K562 (cell line): Measurements from ENCODE around the gene SIGLEC6. TPM values are rescaled to one million over a fixed set of nuclear protein-coding genes. Genes with fewer than 3 reads are reported as not detected.

Experiments used
- ARHGAP35 ChIP-seq: fragments of 450-650 bp; IDR thresholded peaks from 2 replicates; pipeline ENCODE4 v1.6.1; 2018; ENCODE audit not compliant: partially characterized antibody
- BACH1 ChIP-seq: fragments of 200-800 bp; sonication (Bioruptor generic); IDR thresholded peaks from 2 replicates; pipeline ENCODE4 v1.6.1; 2016; ENCODE audit warnings: missing genetic modification characterization, missing compliant biosample characterization
- CBFA2T2 ChIP-seq: fragments of 450-650 bp; conservative IDR thresholded peaks from 2 replicates; pipeline ENCODE4 v1.6.1; 2017; ENCODE audit warnings: mild to moderate bottlenecking
- DDX20 ChIP-seq: fragments of 450-650 bp; IDR thresholded peaks from 2 replicates; pipeline ENCODE4 v1.6.1; 2016; ENCODE audit warnings: missing genetic modification characterization, low read depth, mild to moderate bottlenecking, missing compliant biosample characterization, moderate library complexity
- KHSRP ChIP-seq: fragments of 450-650 bp; IDR thresholded peaks from 2 replicates; pipeline ENCODE4 v1.6.1; 2017
- MCM2 ChIP-seq: fragments of 450-650 bp; IDR thresholded peaks from 2 replicates; pipeline ENCODE4 v1.6.1; 2017; ENCODE audit warnings: low read depth, mild to moderate bottlenecking
- NBN ChIP-seq: fragments of 450-650 bp; IDR thresholded peaks from 2 replicates; pipeline ENCODE4 v1.6.1; 2016; ENCODE audit warnings: low read depth, mild to moderate bottlenecking
- RBM22 ChIP-seq: fragments of 200-400 bp; formaldehyde crosslinking; IDR thresholded peaks from 2 replicates; pipeline ENCODE4 v1.6.1; 2018; ENCODE audit warnings: low read length, low read depth; ENCODE audit not compliant: poor library complexity, severe bottlenecking
- RFX7 ChIP-seq: fragments of 250-450 bp; sonication (Bioruptor Pico); IDR thresholded peaks from 2 replicates; pipeline ENCODE4 v1.5.1; 2021; ENCODE audit warnings: mild to moderate bottlenecking
- RHOXF2B ChIP-seq: fragments of 250-450 bp; sonication (Bioruptor Pico); conservative IDR thresholded peaks from 2 replicates; pipeline ENCODE4 v1.5.1; 2021
- ZNF3 ChIP-seq: fragments of 250-450 bp; sonication (Bioruptor Pico); IDR thresholded peaks from 2 replicates; pipeline ENCODE4 v1.5.0; 2021; ENCODE audit warnings: mild to moderate bottlenecking, moderate library complexity
- ZNF408 ChIP-seq: fragments of 250-450 bp; sonication (Bioruptor Pico); IDR thresholded peaks from 2 replicates; pipeline ENCODE4 v1.4.0; 2020; ENCODE audit warnings: low read depth, mild to moderate bottlenecking, moderate library complexity
- polyA plus RNA-seq, 8 experiments: library from polyadenylated mRNA; depleted of rRNA in 4 of 8; stranded (reverse) in 5 of 8; unstranded in 3 of 8; fragments of >200 nt; fragmentation: Nextera tagmentation in 2 of 8; fragmentation: Illumina TruSeq in 1 of 8; extraction: Ambion mirVana in 2 of 8; extraction: Trizol in 1 of 8; gene quantifications; 2 replicates each; pipeline versions ENCODE4 v1.2.1 to v1.2.3, GENCODE V29; 2011 to 2014; ENCODE audit warnings: inconsistent platforms in 1 of 8, missing spikeins in 1 of 8
- total RNA-seq, 7 experiments: library from RNA; depleted of rRNA in 6 of 7; stranded (reverse); fragments of >200 nt in 6 of 7; fragmentation: Illumina TruSeq in 2 of 7; extraction: Trizol in 2 of 7; gene quantifications; 2 replicates each; pipeline versions ENCODE4 v1.2.1 to v1.2.3, GENCODE V29; 2011 to 2021; ENCODE audit warnings: low replicate concordance in 1 of 7
- TF ChIP-seq, protein P1 (sequence below): conservative IDR thresholded peaks from 2 replicates; pipeline ENCODE4 v1.6.1; 2011; ENCODE audit warnings: low read depth, mild to moderate bottlenecking, low read length; ENCODE audit not compliant: control insufficient read depth
- TF ChIP-seq, protein P2 (sequence below): fragments of 450-650 bp; IDR thresholded peaks from 2 replicates; pipeline ENCODE4 v1.6.1; 2017; ENCODE audit warnings: antibody characterized with exemption, mild to moderate bottlenecking
- TF ChIP-seq, protein P3 (sequence below): fragments of 200-400 bp; formaldehyde crosslinking; IDR thresholded peaks from 2 replicates; pipeline ENCODE4 v1.6.1; 2017; ENCODE audit warnings: mild to moderate bottlenecking, low read depth, low read length, moderate library complexity
- TF ChIP-seq, protein P4 (sequence below), 2 experiments: fragments of 150-350 bp in 1 of 2; IDR thresholded peaks; 2 replicates each; pipeline ENCODE4 v1.6.1; 2012 to 2016; ENCODE audit warnings: low read depth in 2 of 2, low read length in 2 of 2, mild to moderate bottlenecking in 1 of 2, moderate library complexity in 1 of 2

SIGLEC6 gene
- total and polyA plus RNA-seq, 9 of the 15 experiments (the other 6 are each of a cell fraction or from before 2014, with no cell fraction given): 0.03 to 17.5 (median 0.71) TPM

DNA sequence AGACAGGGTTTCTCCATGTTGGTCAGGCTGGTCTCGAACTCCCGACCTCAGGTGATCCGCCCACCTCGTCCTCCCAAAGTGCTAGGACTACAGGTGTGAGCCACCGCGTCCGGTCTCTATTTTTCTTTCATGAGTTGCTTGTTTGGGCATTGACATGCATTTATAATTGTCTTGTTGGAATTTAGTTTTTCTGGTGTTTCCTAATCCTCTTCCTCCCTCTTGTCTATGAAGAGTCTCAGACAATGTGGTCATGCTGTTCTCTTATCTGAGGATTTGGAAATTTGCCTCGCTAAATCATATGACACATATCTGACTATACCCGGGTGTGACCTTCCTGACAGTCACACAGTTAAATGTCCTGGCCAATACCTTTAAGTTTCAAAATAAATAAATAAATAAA is 60.5 kb downstream of the SIGLEC6 start (continued):
- TF ChIP-seq, protein P1, sequence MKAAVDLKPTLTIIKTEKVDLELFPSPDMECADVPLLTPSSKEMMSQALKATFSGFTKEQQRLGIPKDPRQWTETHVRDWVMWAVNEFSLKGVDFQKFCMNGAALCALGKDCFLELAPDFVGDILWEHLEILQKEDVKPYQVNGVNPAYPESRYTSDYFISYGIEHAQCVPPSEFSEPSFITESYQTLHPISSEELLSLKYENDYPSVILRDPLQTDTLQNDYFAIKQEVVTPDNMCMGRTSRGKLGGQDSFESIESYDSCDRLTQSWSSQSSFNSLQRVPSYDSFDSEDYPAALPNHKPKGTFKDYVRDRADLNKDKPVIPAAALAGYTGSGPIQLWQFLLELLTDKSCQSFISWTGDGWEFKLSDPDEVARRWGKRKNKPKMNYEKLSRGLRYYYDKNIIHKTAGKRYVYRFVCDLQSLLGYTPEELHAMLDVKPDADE: no peak
- TF ChIP-seq DDX20 (tag) (no peak), NBN (peak; percentile 32; the same call in 1 of the 2 replicates), RFX7 (CRISPR knock-in tag) (no peak), ARHGAP35 (no peak), BACH1 (tag) (no peak), RBM22 (no peak), RHOXF2B (0 out of 2 replicates have a peak, but pooled peaks have one; percentile 46), ZNF3 (no peak), MCM2 (no peak), ZNF408 (CRISPR knock-in tag) (no peak), KHSRP (no peak), CBFA2T2 (0 out of 2 replicates have a peak, but pooled peaks have one; percentile 10)
- TF ChIP-seq, protein P2, sequence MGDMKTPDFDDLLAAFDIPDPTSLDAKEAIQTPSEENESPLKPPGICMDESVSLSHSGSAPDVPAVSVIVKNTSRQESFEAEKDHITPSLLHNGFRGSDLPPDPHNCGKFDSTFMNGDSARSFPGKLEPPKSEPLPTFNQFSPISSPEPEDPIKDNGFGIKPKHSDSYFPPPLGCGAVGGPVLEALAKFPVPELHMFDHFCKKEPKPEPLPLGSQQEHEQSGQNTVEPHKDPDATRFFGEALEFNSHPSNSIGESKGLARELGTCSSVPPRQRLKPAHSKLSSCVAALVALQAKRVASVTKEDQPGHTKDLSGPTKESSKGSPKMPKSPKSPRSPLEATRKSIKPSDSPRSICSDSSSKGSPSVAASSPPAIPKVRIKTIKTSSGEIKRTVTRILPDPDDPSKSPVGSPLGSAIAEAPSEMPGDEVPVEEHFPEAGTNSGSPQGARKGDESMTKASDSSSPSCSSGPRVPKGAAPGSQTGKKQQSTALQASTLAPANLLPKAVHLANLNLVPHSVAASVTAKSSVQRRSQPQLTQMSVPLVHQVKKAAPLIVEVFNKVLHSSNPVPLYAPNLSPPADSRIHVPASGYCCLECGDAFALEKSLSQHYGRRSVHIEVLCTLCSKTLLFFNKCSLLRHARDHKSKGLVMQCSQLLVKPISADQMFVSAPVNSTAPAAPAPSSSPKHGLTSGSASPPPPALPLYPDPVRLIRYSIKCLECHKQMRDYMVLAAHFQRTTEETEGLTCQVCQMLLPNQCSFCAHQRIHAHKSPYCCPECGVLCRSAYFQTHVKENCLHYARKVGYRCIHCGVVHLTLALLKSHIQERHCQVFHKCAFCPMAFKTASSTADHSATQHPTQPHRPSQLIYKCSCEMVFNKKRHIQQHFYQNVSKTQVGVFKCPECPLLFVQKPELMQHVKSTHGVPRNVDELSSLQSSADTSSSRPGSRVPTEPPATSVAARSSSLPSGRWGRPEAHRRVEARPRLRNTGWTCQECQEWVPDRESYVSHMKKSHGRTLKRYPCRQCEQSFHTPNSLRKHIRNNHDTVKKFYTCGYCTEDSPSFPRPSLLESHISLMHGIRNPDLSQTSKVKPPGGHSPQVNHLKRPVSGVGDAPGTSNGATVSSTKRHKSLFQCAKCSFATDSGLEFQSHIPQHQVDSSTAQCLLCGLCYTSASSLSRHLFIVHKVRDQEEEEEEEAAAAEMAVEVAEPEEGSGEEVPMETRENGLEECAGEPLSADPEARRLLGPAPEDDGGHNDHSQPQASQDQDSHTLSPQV: peak; percentile 68
- TF ChIP-seq, protein P3, sequence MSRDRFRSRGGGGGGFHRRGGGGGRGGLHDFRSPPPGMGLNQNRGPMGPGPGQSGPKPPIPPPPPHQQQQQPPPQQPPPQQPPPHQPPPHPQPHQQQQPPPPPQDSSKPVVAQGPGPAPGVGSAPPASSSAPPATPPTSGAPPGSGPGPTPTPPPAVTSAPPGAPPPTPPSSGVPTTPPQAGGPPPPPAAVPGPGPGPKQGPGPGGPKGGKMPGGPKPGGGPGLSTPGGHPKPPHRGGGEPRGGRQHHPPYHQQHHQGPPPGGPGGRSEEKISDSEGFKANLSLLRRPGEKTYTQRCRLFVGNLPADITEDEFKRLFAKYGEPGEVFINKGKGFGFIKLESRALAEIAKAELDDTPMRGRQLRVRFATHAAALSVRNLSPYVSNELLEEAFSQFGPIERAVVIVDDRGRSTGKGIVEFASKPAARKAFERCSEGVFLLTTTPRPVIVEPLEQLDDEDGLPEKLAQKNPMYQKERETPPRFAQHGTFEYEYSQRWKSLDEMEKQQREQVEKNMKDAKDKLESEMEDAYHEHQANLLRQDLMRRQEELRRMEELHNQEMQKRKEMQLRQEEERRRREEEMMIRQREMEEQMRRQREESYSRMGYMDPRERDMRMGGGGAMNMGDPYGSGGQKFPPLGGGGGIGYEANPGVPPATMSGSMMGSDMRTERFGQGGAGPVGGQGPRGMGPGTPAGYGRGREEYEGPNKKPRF: no peak
- TF ChIP-seq, protein P4, sequence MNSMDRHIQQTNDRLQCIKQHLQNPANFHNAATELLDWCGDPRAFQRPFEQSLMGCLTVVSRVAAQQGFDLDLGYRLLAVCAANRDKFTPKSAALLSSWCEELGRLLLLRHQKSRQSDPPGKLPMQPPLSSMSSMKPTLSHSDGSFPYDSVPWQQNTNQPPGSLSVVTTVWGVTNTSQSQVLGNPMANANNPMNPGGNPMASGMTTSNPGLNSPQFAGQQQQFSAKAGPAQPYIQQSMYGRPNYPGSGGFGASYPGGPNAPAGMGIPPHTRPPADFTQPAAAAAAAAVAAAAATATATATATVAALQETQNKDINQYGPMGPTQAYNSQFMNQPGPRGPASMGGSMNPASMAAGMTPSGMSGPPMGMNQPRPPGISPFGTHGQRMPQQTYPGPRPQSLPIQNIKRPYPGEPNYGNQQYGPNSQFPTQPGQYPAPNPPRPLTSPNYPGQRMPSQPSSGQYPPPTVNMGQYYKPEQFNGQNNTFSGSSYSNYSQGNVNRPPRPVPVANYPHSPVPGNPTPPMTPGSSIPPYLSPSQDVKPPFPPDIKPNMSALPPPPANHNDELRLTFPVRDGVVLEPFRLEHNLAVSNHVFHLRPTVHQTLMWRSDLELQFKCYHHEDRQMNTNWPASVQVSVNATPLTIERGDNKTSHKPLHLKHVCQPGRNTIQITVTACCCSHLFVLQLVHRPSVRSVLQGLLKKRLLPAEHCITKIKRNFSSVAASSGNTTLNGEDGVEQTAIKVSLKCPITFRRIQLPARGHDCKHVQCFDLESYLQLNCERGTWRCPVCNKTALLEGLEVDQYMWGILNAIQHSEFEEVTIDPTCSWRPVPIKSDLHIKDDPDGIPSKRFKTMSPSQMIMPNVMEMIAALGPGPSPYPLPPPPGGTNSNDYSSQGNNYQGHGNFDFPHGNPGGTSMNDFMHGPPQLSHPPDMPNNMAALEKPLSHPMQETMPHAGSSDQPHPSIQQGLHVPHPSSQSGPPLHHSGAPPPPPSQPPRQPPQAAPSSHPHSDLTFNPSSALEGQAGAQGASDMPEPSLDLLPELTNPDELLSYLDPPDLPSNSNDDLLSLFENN (IDR thresholded peaks at IDR 0.05; ENCODE audit: low read depth in 2 of 2, low read length in 2 of 2): no peak
